B cell (primary cell): ENCODE measurements around the gene C12orf56. TPM values are rescaled to one million over a fixed set of nuclear protein-coding genes. Genes with fewer than 3 reads are reported as not detected.

Experiments used
- ATAC-seq: fragments of 200-7000 bp; cut with Tn5 transposase; one replicate; pipeline ENCODE4 v1.10.0; 2021; ENCODE audit warnings: low read depth, mild to moderate bottlenecking, moderate number of reproducible peaks, moderate library complexity
- CTCF ChIA-PET: fragments of 350-600 bp; sonication (Branson Sonifier 250); formaldehyde crosslinking; loops from one replicate; lab custom pipeline; 2021; ENCODE audit warnings: antibody characterized with exemption, inconsistent platforms; lab: Charles Lee
- POLR2A ChIA-PET: fragments of 350-600 bp; sonication (Branson Sonifier 250); formaldehyde crosslinking; loops from one replicate; lab custom pipeline; 2021; ENCODE audit warnings: antibody characterized with exemption; lab: Charles Lee
- DNase-seq: peaks from one replicate; pipeline ENCODE4 v3.0.0; 2013
- H2AFZ ChIP-seq: 2 replicates; pipeline ENCODE4 v1.6.1; 2012; ENCODE audit warnings: mild to moderate bottlenecking, low read depth, low read length; ENCODE audit not compliant: insufficient read depth, poor library complexity, severe bottlenecking
- H3K27ac ChIP-seq, 2 donors: 1 replicate in 1 of 2; 2 replicates in 1 of 2; pipeline ENCODE4 v1.5.1; 2012 to 2013; ENCODE audit warnings: low read length in 2 of 2, mild to moderate bottlenecking in 2 of 2, moderate library complexity in 1 of 2
- H3K27me3 ChIP-seq, 4 experiments: fragments of 200-600 bp in 1 of 4; sonication (generic) in 1 of 4; replicated peaks in 1 of 4; 1 replicate in 2 of 4; 2 replicates in 2 of 4; pipeline versions ENCODE4 v1.6.1 to v1.7.0; 2013 to 2016; ENCODE audit warnings: low read length in 3 of 4, mild to moderate bottlenecking in 2 of 4, mixed read lengths in 1 of 4, moderate library complexity in 1 of 4; ENCODE audit not compliant: insufficient read depth in 4 of 4, control insufficient read depth in 3 of 4; ENCODE audit errors: control extremely low read depth in 1 of 4
- H3K36me3 ChIP-seq, 2 experiments: replicated peaks in 1 of 2; 1 replicate in 1 of 2; 2 replicates in 1 of 2; pipeline versions ENCODE4 v1.6.1 to v1.7.1; 2013; ENCODE audit warnings: low read length in 1 of 2; ENCODE audit not compliant: insufficient read depth in 2 of 2, control insufficient read depth in 1 of 2; ENCODE audit errors: control extremely low read depth in 1 of 2, extremely low read depth in 1 of 2
- H3K4me1 ChIP-seq, 2 donors: fragments of 200-600 bp in 1 of 2; sonication (generic) in 1 of 2; 1 replicate in 1 of 2; 2 replicates in 1 of 2; pipeline versions ENCODE4 v1.5.1 to v1.6.1; 2013 to 2017; ENCODE audit warnings: low read length in 2 of 2; ENCODE audit not compliant: control insufficient read depth in 2 of 2, insufficient read depth in 2 of 2
- H3K4me2 ChIP-seq: replicated peaks from 2 replicates; pipeline ENCODE3; 2012; ENCODE audit warnings: mild to moderate bottlenecking, low read depth, low read length; ENCODE audit not compliant: poor library complexity, severe bottlenecking
- H3K4me3 ChIP-seq, 5 experiments: fragments of 200-600 bp in 1 of 5; sonication (generic) in 1 of 5; 1 replicate in 3 of 5; 2 replicates in 2 of 5; pipeline versions ENCODE4 v1.5.1 to v1.7.0; 2011 to 2016; ENCODE audit warnings: low read length in 4 of 5, mild to moderate bottlenecking in 4 of 5, low read depth in 2 of 5, control low read depth in 1 of 5, moderate library complexity in 1 of 5; ENCODE audit not compliant: insufficient read depth in 1 of 5; ENCODE audit errors: control extremely low read depth in 1 of 5, extremely low read depth in 1 of 5
- H3K79me2 ChIP-seq: fragments of 200-600 bp; sonication (generic); one replicate; pipeline ENCODE4 v1.6.0; 2016; ENCODE audit warnings: low read length; ENCODE audit not compliant: control insufficient read depth, insufficient read depth
- H3K9ac ChIP-seq: fragments of 200-600 bp; sonication (generic); 2 replicates; pipeline ENCODE4 v1.6.1; 2017; ENCODE audit warnings: mild to moderate bottlenecking, low read length, moderate library complexity
- H3K9me3 ChIP-seq, 3 donors: one replicate each; pipeline versions ENCODE4 v1.6.1 to v1.7.1; 2013; ENCODE audit warnings: low read length in 2 of 3; ENCODE audit not compliant: control insufficient read depth in 2 of 3, insufficient read depth in 1 of 3; ENCODE audit errors: control extremely low read depth in 1 of 3
- H4K20me1 ChIP-seq: 2 replicates; pipeline ENCODE4 v1.6.0; 2012; ENCODE audit warnings: mild to moderate bottlenecking, low read length; ENCODE audit not compliant: insufficient read depth, control insufficient read depth, poor library complexity, severe bottlenecking
- H3K27ac Mint-ChIP-seq: one replicate; pipeline ENCODE4 v1.8.0; 2021; ENCODE audit warnings: mixed read lengths
- H3K27me3 Mint-ChIP-seq: one replicate; pipeline ENCODE4 v1.8.0; 2021; ENCODE audit warnings: mixed read lengths
- H3K4me1 Mint-ChIP-seq: one replicate; pipeline ENCODE4 v1.8.0; 2021; ENCODE audit warnings: mixed read lengths
- H3K4me3 Mint-ChIP-seq: one replicate; pipeline ENCODE4 v1.8.0; 2021; ENCODE audit warnings: mixed read lengths
- H3K9me3 Mint-ChIP-seq: one replicate; pipeline ENCODE4 v1.8.0; 2022; ENCODE audit warnings: mixed read lengths; ENCODE audit not compliant: insufficient read depth
- EZH2 ChIP-seq: IDR thresholded peaks from 2 replicates; pipeline ENCODE4 v1.6.1; 2012; ENCODE audit warnings: borderline replicate concordance, low read depth, mild to moderate bottlenecking, moderate library complexity, low read length; ENCODE audit not compliant: insufficient read depth, poor library complexity, severe bottlenecking
- WGBS: methylation state at CpG from one replicate; pipeline ENCODE4 v1.1.5; 2013; ENCODE audit warnings: missing lambda C conversion rate; ENCODE audit not compliant: insufficient coverage; 5-methylcytosine and 5-hydroxymethylcytosine counted together
- intact Hi-C: fragments of 100-400 bp; cut with micrococcal nuclease; formaldehyde crosslinking; loops from one replicate; pipeline ENCODE4 v1.10.0; 2022
- polyA plus RNA-seq: library from polyadenylated mRNA; depleted of rRNA; stranded (reverse); fragments of >200 nt; gene quantifications from 2 replicates; pipeline ENCODE4 v1.2.3, GENCODE V29; 2012
- total RNA-seq, 2 donors: library from RNA; stranded (reverse); fragments of 120-200 nt in 1 of 2; gene quantifications; 1 replicate in 1 of 2; 2 replicates in 1 of 2; pipeline versions ENCODE4 v1.2.3 to v1.2.4, GENCODE V29; 2013 to 2022
- TF ChIP-seq, protein P1 (sequence below): fragments of 200-600 bp; IDR thresholded peaks from one replicate; pipeline ENCODE4 v1.8.0; 2022; ENCODE audit warnings: antibody characterized with exemption, mild to moderate bottlenecking

The C12orf56 gene
- total and polyA plus RNA-seq, 2 donors (not counting 1 experiment from before 2014, with no cell fraction given): not detected

DNA sequence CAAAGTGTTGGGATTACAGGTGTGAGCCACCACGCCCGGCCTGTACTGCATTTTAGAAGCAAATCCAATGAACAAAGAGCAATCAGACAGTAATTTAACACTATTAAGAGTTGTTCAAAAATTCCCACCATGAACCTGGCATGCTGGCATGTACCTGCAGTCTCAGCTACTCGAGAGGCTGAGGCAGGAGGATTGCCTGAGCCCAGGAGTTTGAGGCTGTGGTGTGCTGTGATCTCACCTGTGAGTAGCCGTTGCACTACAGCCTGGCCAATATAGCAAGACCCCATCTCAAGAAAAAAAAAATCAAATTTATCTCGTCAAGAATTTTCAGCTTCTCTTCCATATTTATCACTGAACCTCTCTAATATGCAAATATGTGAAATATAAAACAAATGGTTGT lies 128.7 kb downstream of the C12orf56 start:
- Histone ChIP-seq H3K27me3 (no peaks in the 10 kb centered on the region), H2AFZ (no peak overlapping the region), H3K27ac (no peak overlapping the region), H3K4me1 (no peaks in the 10 kb centered on the region), H3K9ac (no peak overlapping the region), H3K4me2 (no peak overlapping the region), H3K79me2 (no peaks in the 10 kb centered on the region), H3K4me3 (no peak overlapping the region), H3K9me3 (no peaks in the 10 kb centered on the region), H3K36me3 (no peaks in the 10 kb centered on the region), H4K20me1 (no peaks in the 10 kb centered on the region)
- Mint-ChIP-seq H3K27me3 (peaks cover 4% of the 10 kb centered on the region), H3K27ac (no peak overlapping the region), H3K4me1 (no peaks in the 10 kb centered on the region), H3K9me3 (no peaks in the 10 kb centered on the region), H3K4me3 (no peak overlapping the region)
- POLR2A ChIA-PET: no interaction called here
- no peak for TF ChIP-seq EZH2
- TF ChIP-seq, protein P1, sequence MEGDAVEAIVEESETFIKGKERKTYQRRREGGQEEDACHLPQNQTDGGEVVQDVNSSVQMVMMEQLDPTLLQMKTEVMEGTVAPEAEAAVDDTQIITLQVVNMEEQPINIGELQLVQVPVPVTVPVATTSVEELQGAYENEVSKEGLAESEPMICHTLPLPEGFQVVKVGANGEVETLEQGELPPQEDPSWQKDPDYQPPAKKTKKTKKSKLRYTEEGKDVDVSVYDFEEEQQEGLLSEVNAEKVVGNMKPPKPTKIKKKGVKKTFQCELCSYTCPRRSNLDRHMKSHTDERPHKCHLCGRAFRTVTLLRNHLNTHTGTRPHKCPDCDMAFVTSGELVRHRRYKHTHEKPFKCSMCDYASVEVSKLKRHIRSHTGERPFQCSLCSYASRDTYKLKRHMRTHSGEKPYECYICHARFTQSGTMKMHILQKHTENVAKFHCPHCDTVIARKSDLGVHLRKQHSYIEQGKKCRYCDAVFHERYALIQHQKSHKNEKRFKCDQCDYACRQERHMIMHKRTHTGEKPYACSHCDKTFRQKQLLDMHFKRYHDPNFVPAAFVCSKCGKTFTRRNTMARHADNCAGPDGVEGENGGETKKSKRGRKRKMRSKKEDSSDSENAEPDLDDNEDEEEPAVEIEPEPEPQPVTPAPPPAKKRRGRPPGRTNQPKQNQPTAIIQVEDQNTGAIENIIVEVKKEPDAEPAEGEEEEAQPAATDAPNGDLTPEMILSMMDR: no peak
- ATAC-seq (no peak), DNase-seq (no peak)
- intact Hi-C loops: no loop called here
- CTCF ChIA-PET: no interaction called here
- WGBS: no CpG with 5 or more reads among the region's 5 CpGs

DNA sequence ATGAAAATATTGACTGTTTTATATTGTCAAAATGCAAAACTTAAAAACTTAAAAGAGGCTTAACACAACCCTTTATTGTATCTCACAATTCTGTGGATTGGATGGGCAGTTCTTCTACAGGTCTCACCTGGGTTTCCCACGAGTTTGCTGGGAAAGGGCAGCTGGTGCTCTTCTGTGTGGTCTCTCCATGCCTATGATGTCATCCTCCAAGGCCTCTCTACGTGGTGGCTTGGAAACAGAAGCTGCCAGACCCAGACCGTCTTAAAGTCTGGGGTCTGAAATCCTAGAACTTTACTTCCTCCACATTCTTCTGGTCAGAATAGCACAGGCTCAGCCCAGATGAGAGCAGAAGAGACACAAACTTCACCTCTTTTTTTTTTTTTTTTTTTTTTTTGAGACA lies 132.0 kb downstream of the C12orf56 start:
- intact Hi-C loops: no loop called here
- Mint-ChIP-seq H3K27ac (no peak overlapping the region), H3K4me3 (no peak overlapping the region), H3K9me3 (no peaks in the 10 kb centered on the region), H3K27me3 (no peaks in the 10 kb centered on the region), H3K4me1 (no peaks in the 10 kb centered on the region)
- TF ChIP-seq EZH2: no peak
- TF ChIP-seq, protein P1: no peak
- Histone ChIP-seq H3K4me3 (no peak overlapping the region), H3K9me3 (no peaks in the 10 kb centered on the region), H3K27ac (no peak overlapping the region), H3K27me3 (no peaks in the 10 kb centered on the region), H4K20me1 (no peaks in the 10 kb centered on the region), H3K36me3 (no peaks in the 10 kb centered on the region), H2AFZ (no peak overlapping the region), H3K79me2 (no peaks in the 10 kb centered on the region), H3K4me2 (no peak overlapping the region), H3K4me1 (no peaks in the 10 kb centered on the region), H3K9ac (no peak overlapping the region)
- ChIA-PET CTCF (interaction anchor here (0.7 to 1.5 kb wide), 5 partner anchors 14 to 1155 kb away, joined by 3 to 4 read pairs (median 3); no protein-coding TSS in a partner anchor), POLR2A (no interaction called here)
- WGBS: 76% methylated on average over 3 of the region's 3 CpGs
- no peak for ATAC-seq
- DNase-seq: no peak
